Calu3 (cell line): ENCODE data around the gene LAMC1. TPM values are rescaled to one million over a fixed set of nuclear protein-coding genes. Genes with fewer than 3 reads are reported as not detected.

Source experiments
- BruUV-seq: library from RNA; stranded (reverse); fragments of 400-500 nt; replicated peaks from 2 replicates; lab custom pipeline; 2021; lab: Mats Ljungman, UMichigan
- CTCF ChIA-PET: fragments of 300-600 bp; sonication (Branson Sonifier 250); formaldehyde crosslinking; loops from one replicate; lab custom pipeline; 2022; ENCODE audit warnings: antibody characterized with exemption; lab: Charles Lee
- DNase-seq: peaks from one replicate; pipeline ENCODE4 v3.0.0; 2022
- H3K27ac Mint-ChIP-seq: one replicate; pipeline ENCODE4 v1.8.0; 2022; ENCODE audit warnings: mixed read lengths; ENCODE audit not compliant: unreplicated experiment
- H3K27me3 Mint-ChIP-seq: one replicate; pipeline ENCODE4 v1.8.0; 2022; ENCODE audit warnings: mixed read lengths; ENCODE audit not compliant: unreplicated experiment
- H3K36me3 Mint-ChIP-seq: one replicate; pipeline ENCODE4 v1.8.0; 2022; ENCODE audit warnings: mild to moderate bottlenecking, moderate library complexity, mixed read lengths; ENCODE audit not compliant: insufficient read depth, unreplicated experiment
- H3K4me1 Mint-ChIP-seq: one replicate; pipeline ENCODE4 v1.8.0; 2022; ENCODE audit warnings: mild to moderate bottlenecking, low read depth, mixed read lengths; ENCODE audit not compliant: unreplicated experiment
- H3K4me3 Mint-ChIP-seq: one replicate; pipeline ENCODE4 v1.8.0; 2022; ENCODE audit warnings: mild to moderate bottlenecking, low read depth, moderate library complexity, mixed read lengths; ENCODE audit not compliant: unreplicated experiment
- H3K9me3 Mint-ChIP-seq: one replicate; pipeline ENCODE4 v1.8.0; 2022; ENCODE audit warnings: low read depth, mixed read lengths; ENCODE audit not compliant: unreplicated experiment
- intact Hi-C: fragments of 100-400 bp; cut with micrococcal nuclease; formaldehyde crosslinking; loops from one replicate; pipeline ENCODE4 v1.10.0; 2022; ENCODE audit not compliant: unreplicated experiment
- total RNA-seq: library from RNA; stranded (reverse); gene quantifications from 2 replicates; pipeline ENCODE4 v1.2.3, GENCODE V29; 2022
- TF ChIP-seq, protein P1 (sequence below): fragments of 200-600 bp; IDR thresholded peaks from one replicate; pipeline ENCODE4 v1.8.0; 2022; ENCODE audit warnings: antibody characterized with exemption; ENCODE audit not compliant: unreplicated experiment

The LAMC1 gene
- total RNA-seq, 1 experiment from 2014 or later, result 579 TPM

DNA sequence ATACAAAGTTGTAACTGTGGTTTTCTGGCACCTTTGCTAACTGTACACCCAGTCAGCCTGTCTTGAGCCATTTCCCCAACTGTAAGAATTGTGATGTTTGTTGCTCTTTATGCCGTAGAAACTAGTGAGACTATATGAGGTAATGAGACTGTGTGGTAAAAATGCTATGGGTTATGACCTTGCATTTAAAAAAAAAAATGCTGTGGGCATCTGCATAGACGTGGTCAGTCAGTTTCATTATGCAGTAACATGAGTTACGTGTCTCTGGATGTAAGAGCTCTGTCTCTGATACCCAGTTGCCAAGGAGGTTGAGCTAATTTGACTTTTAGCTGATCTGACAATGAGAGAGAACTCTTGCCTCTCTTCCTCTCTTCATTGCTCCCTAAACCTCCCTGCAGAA lies 82.2 kb downstream of the LAMC1 start:
- BruUV-seq, result TSS peak; percentile 5
- TF ChIP-seq, protein P1, sequence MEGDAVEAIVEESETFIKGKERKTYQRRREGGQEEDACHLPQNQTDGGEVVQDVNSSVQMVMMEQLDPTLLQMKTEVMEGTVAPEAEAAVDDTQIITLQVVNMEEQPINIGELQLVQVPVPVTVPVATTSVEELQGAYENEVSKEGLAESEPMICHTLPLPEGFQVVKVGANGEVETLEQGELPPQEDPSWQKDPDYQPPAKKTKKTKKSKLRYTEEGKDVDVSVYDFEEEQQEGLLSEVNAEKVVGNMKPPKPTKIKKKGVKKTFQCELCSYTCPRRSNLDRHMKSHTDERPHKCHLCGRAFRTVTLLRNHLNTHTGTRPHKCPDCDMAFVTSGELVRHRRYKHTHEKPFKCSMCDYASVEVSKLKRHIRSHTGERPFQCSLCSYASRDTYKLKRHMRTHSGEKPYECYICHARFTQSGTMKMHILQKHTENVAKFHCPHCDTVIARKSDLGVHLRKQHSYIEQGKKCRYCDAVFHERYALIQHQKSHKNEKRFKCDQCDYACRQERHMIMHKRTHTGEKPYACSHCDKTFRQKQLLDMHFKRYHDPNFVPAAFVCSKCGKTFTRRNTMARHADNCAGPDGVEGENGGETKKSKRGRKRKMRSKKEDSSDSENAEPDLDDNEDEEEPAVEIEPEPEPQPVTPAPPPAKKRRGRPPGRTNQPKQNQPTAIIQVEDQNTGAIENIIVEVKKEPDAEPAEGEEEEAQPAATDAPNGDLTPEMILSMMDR, result no peak
- Mint-ChIP-seq H3K36me3 (peaks cover 48% of the 10 kb centered on the region), H3K27ac (no peak overlapping the region), H3K4me1 (no peaks in the 10 kb centered on the region), H3K27me3 (no peaks in the 10 kb centered on the region), H3K9me3 (no peaks in the 10 kb centered on the region), H3K4me3 (no peak overlapping the region)
- no peak for DNase-seq
- intact Hi-C loops, result no loop called here
- CTCF ChIA-PET, result no interaction called here

DNA sequence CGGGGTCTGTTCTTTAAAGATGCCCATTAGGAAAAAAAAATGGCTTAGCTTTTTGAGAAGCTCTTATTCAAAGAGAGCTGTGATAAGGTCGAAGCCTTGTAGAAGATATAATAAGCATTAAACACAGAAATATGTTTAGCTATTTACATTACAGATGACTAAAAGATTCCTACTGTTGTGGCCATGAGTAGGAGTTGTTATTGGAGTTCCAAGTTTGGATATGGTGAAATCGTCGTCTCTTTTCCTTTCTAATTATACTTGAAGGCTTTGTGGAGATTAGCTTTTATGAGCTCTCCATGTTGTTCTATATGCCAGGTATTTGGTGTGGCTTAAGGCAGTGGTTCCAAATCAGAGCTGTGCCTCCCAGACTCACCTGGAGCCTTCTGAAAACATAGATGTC lies 82.9 kb downstream of the LAMC1 start:
- no peak overlapping the region for H3K27ac Mint-ChIP-seq
- CTCF ChIA-PET, result no interaction called here

DNA sequence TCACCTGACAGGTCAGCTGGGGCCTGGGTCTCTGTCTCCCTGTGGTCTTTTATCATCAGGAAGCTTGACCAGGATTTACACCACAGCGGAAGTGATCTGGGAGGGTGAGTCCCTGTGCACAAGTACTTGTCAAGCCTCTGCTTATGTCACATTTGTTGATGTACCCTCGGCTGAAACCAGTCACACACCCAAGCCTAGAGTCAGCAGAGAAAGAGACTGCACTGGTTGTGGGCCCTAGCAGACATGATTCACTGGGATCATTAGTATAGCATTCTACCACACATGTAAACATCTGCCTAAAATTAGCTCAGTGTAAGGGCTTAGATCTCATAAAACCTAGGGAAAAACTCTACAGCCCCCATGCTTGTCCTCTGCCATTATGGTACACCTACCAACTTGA lies 83.5 kb downstream of the LAMC1 start:
- Mint-ChIP-seq H3K9me3 (no peaks in the 10 kb centered on the region), H3K27ac (peak overlapping the region; percentile 14), H3K4me3 (no peak overlapping the region), H3K4me1 (no peaks in the 10 kb centered on the region), H3K36me3 (peaks cover 56% of the 10 kb centered on the region), H3K27me3 (no peaks in the 10 kb centered on the region)
- no peak for DNase-seq
- no TSS peak for BruUV-seq
- CTCF ChIA-PET, result no interaction called here
- intact Hi-C loops, result no loop called here
- TF ChIP-seq, protein P1, result no peak

More for the DNA sequence above, 82.9 kb downstream of the LAMC1 start:
- H3K4me3 Mint-ChIP-seq, result no peak overlapping the region
- TF ChIP-seq, protein P1, result no peak
- no TSS peak for BruUV-seq
- no peak for DNase-seq
- no peaks in the 10 kb centered on the region for H3K27me3 Mint-ChIP-seq
- intact Hi-C loops, result no loop called here
- no peaks in the 10 kb centered on the region for H3K4me1 Mint-ChIP-seq
- peaks cover 55% of the 10 kb centered on the region for H3K36me3 Mint-ChIP-seq
- no peaks in the 10 kb centered on the region for H3K9me3 Mint-ChIP-seq

DNA sequence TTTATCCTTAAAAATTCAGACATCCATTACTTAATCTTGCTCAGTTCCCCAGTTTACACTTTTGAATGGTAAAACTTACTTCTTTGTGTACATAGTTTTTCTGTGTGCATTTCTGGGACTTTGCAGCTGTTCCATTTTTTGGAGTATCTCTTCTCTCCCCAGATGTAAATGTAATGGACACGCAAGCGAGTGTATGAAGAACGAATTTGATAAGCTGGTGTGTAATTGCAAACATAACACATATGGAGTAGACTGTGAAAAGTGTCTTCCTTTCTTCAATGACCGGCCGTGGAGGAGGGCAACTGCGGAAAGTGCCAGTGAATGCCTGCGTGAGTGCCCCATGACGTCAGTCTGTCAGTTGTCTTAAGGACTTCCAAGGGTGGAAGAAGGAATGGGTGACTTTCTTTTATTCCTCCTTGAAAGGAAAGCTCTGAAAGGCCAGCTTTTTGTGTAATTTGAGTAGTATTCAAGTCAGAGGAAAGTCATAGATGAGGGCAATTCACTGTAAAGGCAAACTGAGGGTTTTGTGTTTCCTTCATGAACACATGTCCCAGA lies 87.2 kb downstream of the LAMC1 start:
- Mint-ChIP-seq H3K9me3 (no peaks in the 10 kb centered on the region), H3K4me1 (no peaks in the 10 kb centered on the region), H3K4me3 (no peak overlapping the region), H3K36me3 (peaks cover 64% of the 10 kb centered on the region), H3K27ac (no peak overlapping the region), H3K27me3 (no peaks in the 10 kb centered on the region)
- intact Hi-C loops, result no loop called here
- CTCF ChIA-PET, result no interaction called here
- TF ChIP-seq, protein P1, result no peak
- DNase-seq, result no peak
- no TSS peak for BruUV-seq
